CD14-positive monocyte (primary cell): Measurements from ENCODE around the gene NPAS3. TPM values are rescaled to one million over a fixed set of nuclear protein-coding genes. Genes with fewer than 3 reads are reported as not detected.

Source experiments
- DNase-seq, 3 donors: peaks; one replicate each; pipeline ENCODE4 v3.0.0-alpha.2; 2011 to 2022
- H2AFZ ChIP-seq: 2 replicates; pipeline ENCODE4 v1.6.0; 2012; ENCODE audit warnings: mild to moderate bottlenecking, low read depth, low read length, inconsistent platforms; ENCODE audit not compliant: insufficient read depth, poor library complexity, severe bottlenecking
- H3K27ac ChIP-seq, 2 donors: 1 replicate in 1 of 2; 2 replicates in 1 of 2; pipeline ENCODE4 v1.5.1; 2012 to 2013; ENCODE audit warnings: low read length in 2 of 2, control low read depth in 1 of 2, inconsistent platforms in 1 of 2, low read depth in 1 of 2, mild to moderate bottlenecking in 1 of 2
- H3K27me3 ChIP-seq, 2 donors: one replicate each; pipeline versions ENCODE4 v1.6.0 to v1.6.1; 2011 to 2013; ENCODE audit warnings: low read length in 2 of 2; ENCODE audit not compliant: control insufficient read depth in 2 of 2, insufficient read depth in 2 of 2
- H3K36me3 ChIP-seq, 2 donors: replicated peaks in 1 of 2; 1 replicate in 1 of 2; 2 replicates in 1 of 2; pipeline versions ENCODE4 v1.5.1 to v1.6.1; 2012 to 2013; ENCODE audit warnings: low read length in 2 of 2, control low read depth in 1 of 2, inconsistent platforms in 1 of 2, mild to moderate bottlenecking in 1 of 2; ENCODE audit not compliant: insufficient read depth in 2 of 2, control insufficient read depth in 1 of 2
- H3K4me1 ChIP-seq, 2 donors: 1 replicate in 1 of 2; 2 replicates in 1 of 2; pipeline versions ENCODE4 v1.5.1 to v1.6.1; 2012 to 2013; ENCODE audit warnings: low read length in 2 of 2, control low read depth in 1 of 2, inconsistent platforms in 1 of 2, mild to moderate bottlenecking in 1 of 2, moderate library complexity in 1 of 2; ENCODE audit not compliant: insufficient read depth in 2 of 2, control insufficient read depth in 1 of 2
- H3K4me2 ChIP-seq: replicated peaks from 2 replicates; pipeline ENCODE3; 2012; ENCODE audit warnings: low read length, moderate library complexity, mild to moderate bottlenecking; ENCODE audit not compliant: poor library complexity, severe bottlenecking; ENCODE audit errors: extremely low read depth
- H3K4me3 ChIP-seq, 3 experiments: fragments of 200-600 bp in 1 of 3; sonication (generic) in 1 of 3; replicated peaks in 1 of 3; 1 replicate in 2 of 3; 2 replicates in 1 of 3; pipeline ENCODE4 v1.5.1; 2011 to 2013; ENCODE audit warnings: low read length in 3 of 3, mild to moderate bottlenecking in 3 of 3, control low read depth in 2 of 3, low read depth in 2 of 3, inconsistent platforms in 1 of 3, moderate library complexity in 1 of 3
- H3K79me2 ChIP-seq: 2 replicates; pipeline ENCODE4 v1.6.0; 2012; ENCODE audit warnings: mild to moderate bottlenecking, control low read depth, inconsistent platforms, low read length, moderate library complexity; ENCODE audit not compliant: insufficient read depth
- H3K9ac ChIP-seq: 2 replicates; pipeline ENCODE4 v1.6.0; 2017; ENCODE audit warnings: low read length, mild to moderate bottlenecking; ENCODE audit not compliant: insufficient read depth, poor library complexity, severe bottlenecking
- H3K9me3 ChIP-seq, 2 donors: replicated peaks in 1 of 2; 1 replicate in 1 of 2; 2 replicates in 1 of 2; pipeline versions ENCODE4 v1.5.1 to v1.6.1; 2012 to 2013; ENCODE audit warnings: low read length in 2 of 2, control low read depth in 1 of 2; ENCODE audit not compliant: control insufficient read depth in 1 of 2, insufficient read depth in 1 of 2
- H4K20me1 ChIP-seq: 2 replicates; pipeline ENCODE4 v1.6.0; 2012; ENCODE audit warnings: mild to moderate bottlenecking, low read length, control low read depth, moderate library complexity; ENCODE audit not compliant: insufficient read depth
- H3K27ac Mint-ChIP-seq, 7 donors: one replicate each; pipeline ENCODE4 v1.8.0; 2020; ENCODE audit warnings: mild to moderate bottlenecking in 7 of 7, mixed read lengths in 7 of 7, moderate library complexity in 6 of 7, inconsistent platforms in 2 of 7
- H3K27me3 Mint-ChIP-seq, 3 donors: one replicate each; pipeline ENCODE4 v1.8.0; 2021 to 2022; ENCODE audit warnings: low read depth in 3 of 3, mild to moderate bottlenecking in 3 of 3, mixed read lengths in 3 of 3, moderate library complexity in 3 of 3, inconsistent platforms in 1 of 3
- H3K36me3 Mint-ChIP-seq, 2 donors: one replicate each; pipeline ENCODE4 v1.8.0; 2020; ENCODE audit warnings: mixed read lengths in 2 of 2, inconsistent platforms in 1 of 2, mild to moderate bottlenecking in 1 of 2
- H3K4me1 Mint-ChIP-seq: one replicate; pipeline ENCODE4 v1.8.0; 2020; ENCODE audit warnings: mild to moderate bottlenecking, mixed read lengths
- H3K4me3 Mint-ChIP-seq, 2 donors: one replicate each; pipeline ENCODE4 v1.8.0; 2020; ENCODE audit warnings: mild to moderate bottlenecking in 2 of 2, mixed read lengths in 2 of 2, moderate library complexity in 1 of 2
- H3K9me3 Mint-ChIP-seq, 7 donors: one replicate each; pipeline ENCODE4 v1.8.0; 2020 to 2022; ENCODE audit warnings: mixed read lengths in 7 of 7, mild to moderate bottlenecking in 6 of 7, moderate library complexity in 6 of 7, inconsistent platforms in 2 of 7
- CTCF ChIP-seq: fragments of 200-600 bp; IDR thresholded peaks from one replicate; pipeline ENCODE4 v1.8.0; 2022; ENCODE audit warnings: antibody characterized with exemption, mild to moderate bottlenecking
- WGBS: methylation state at CpG from one replicate; pipeline ENCODE4 v1.1.5; 2013; ENCODE audit warnings: missing lambda C conversion rate; ENCODE audit not compliant: insufficient coverage; 5-methylcytosine and 5-hydroxymethylcytosine counted together
- intact Hi-C, 2 donors: fragments of 100-400 bp; cut with micrococcal nuclease; formaldehyde crosslinking; loops; one replicate each; pipeline versions ENCODE4 v1.15.0 to v1.15.1; 2023
- polyA plus RNA-seq, 3 donors: library from polyadenylated mRNA; depleted of rRNA in 1 of 3; unstranded in 2 of 3; stranded (reverse) in 1 of 3; fragments of 300-500 nt in 2 of 3; fragments of >200 nt in 1 of 3; fragmentation: Illumina TruSeq in 2 of 3; gene quantifications; 1 replicate in 2 of 3; 2 replicates in 1 of 3; pipeline ENCODE4 v1.2.3, GENCODE V29; 2012 to 2021

NPAS3 gene
- polyA plus RNA-seq, 3 donors: not detected

GRCh38 chr14:33745163-33745562 is 806.5 kb downstream of the NPAS3 start:
- no peaks in the 10 kb centered on the region for H3K4me1 ChIP-seq
- no peak overlapping the region for H3K4me2 ChIP-seq
- H3K4me3 ChIP-seq: no peak overlapping the region
- no peak for TF ChIP-seq CTCF
- H4K20me1 ChIP-seq: no peaks in the 10 kb centered on the region
- no peaks in the 10 kb centered on the region for H3K4me1 Mint-ChIP-seq
- H2AFZ ChIP-seq: no peak overlapping the region
- no peaks in the 10 kb centered on the region for H3K27me3 ChIP-seq
- no peaks in the 10 kb centered on the region for H3K36me3 ChIP-seq
- H3K9ac ChIP-seq: no peak overlapping the region
- H3K36me3 Mint-ChIP-seq: no peaks in the 10 kb centered on the region
- no peak overlapping the region for H3K4me3 Mint-ChIP-seq
- no CpG with 5 or more reads among the region's 6 CpGs for WGBS
- no peak for DNase-seq
- H3K27ac ChIP-seq: no peak overlapping the region
- H3K9me3 Mint-ChIP-seq: peaks cover 0 to 17% (median 1%) of the 10 kb centered on the region in 7 donors
- H3K27ac Mint-ChIP-seq: peak overlapping the region in 1 of 7 donors; percentile 58
- intact Hi-C loops: no loop called here
- H3K79me2 ChIP-seq: no peaks in the 10 kb centered on the region
- no peaks in the 10 kb centered on the region for H3K9me3 ChIP-seq
- H3K27me3 Mint-ChIP-seq: no peaks in the 10 kb centered on the region

- H3K27me3 ChIP-seq: no peaks in the 10 kb centered on the region
- Mint-ChIP-seq H3K9me3 (peaks cover 0 to 14% (median 1%) of the 10 kb centered on the region in 7 donors), H3K4me3 (no peak overlapping the region), H3K4me1 (no peaks in the 10 kb centered on the region), H3K36me3 (no peaks in the 10 kb centered on the region), H3K27ac (no peak overlapping the region), H3K27me3 (no peaks in the 10 kb centered on the region)
- no peak overlapping the region for H3K9ac ChIP-seq
- no peak for TF ChIP-seq CTCF
- no peaks in the 10 kb centered on the region for H3K9me3 ChIP-seq
- intact Hi-C loops: no loop called here
- H2AFZ ChIP-seq: no peak overlapping the region
- 100% methylated on average over 1 of the region's 1 CpG for WGBS
- H3K4me3 ChIP-seq: no peak overlapping the region
- no peaks in the 10 kb centered on the region for H4K20me1 ChIP-seq
- DNase-seq: no peak
- H3K79me2 ChIP-seq: no peaks in the 10 kb centered on the region
- no peaks in the 10 kb centered on the region for H3K4me1 ChIP-seq
- no peak overlapping the region for H3K27ac ChIP-seq
- no peak overlapping the region for H3K4me2 ChIP-seq
- H3K36me3 ChIP-seq: no peaks in the 10 kb centered on the region
Measured at GRCh38 chr14:33747749-33748148, 809.1 kb downstream of the NPAS3 start.
